Measurements from ENCODE around the gene IDH3G. TPM values are rescaled to one million over a fixed set of nuclear protein-coding genes. Genes with fewer than 3 reads are reported as not detected.

The IDH3G gene
- total and polyA plus RNA-seq, 2 of the 8 experiments (the other 6 are each of a cell fraction or from before 2014, with no cell fraction given), result 39.4 to 66.7 TPM

- Histone ChIP-seq H3K9me3 (ENCODE audit: insufficient read depth in 2 of 2, low read depth in 1 of 2, low read length in 1 of 2) (no peaks in the 10 kb centered on the region), H2AFZ (ENCODE audit: low read length) (no peak overlapping the region), H2BK120ac (replicated peaks; ENCODE audit: low read depth, low read length) (no peak overlapping the region), H3K4me3 (ENCODE audit: extremely low read depth in 1 of 4, insufficient read depth in 2 of 4, low read depth in 3 of 4, low read length in 4 of 4) (no peak overlapping the region), H2AK5ac (ENCODE audit: low read depth, low read length) (no peak overlapping the region), H3K79me2 (ENCODE audit: control insufficient read depth in 1 of 2, insufficient read depth in 2 of 2, low read length in 2 of 2) (no peaks in the 10 kb centered on the region), H3K27ac (ENCODE audit: low read depth, low read length) (no peak overlapping the region), H3K9ac (replicated peaks in 1 of 4; ENCODE audit: extremely low read depth in 1 of 4, low read depth in 3 of 4, low read length in 3 of 4) (no peak overlapping the region), H3K14ac (ENCODE audit: insufficient read length) (no peak overlapping the region), H2BK12ac (ENCODE audit: low read depth, low read length) (no peak overlapping the region), H4K5ac (ENCODE audit: insufficient read length, low read depth, low read length) (no peak overlapping the region), H3K23ac (ENCODE audit: insufficient read length) (no peak overlapping the region), H3K4ac (replicated peaks; ENCODE audit: insufficient read length, low read depth, low read length) (no peak overlapping the region), H3K4me2 (ENCODE audit: insufficient read depth in 1 of 2, low read depth in 2 of 2, low read length in 2 of 2) (no peak overlapping the region), H4K91ac (replicated peaks; ENCODE audit: insufficient read length, low read length) (no peak overlapping the region), H2BK15ac (ENCODE audit: low read length) (no peak overlapping the region), H4K20me1 (replicated peaks in 1 of 2; ENCODE audit: control insufficient read depth in 1 of 2, insufficient read depth in 2 of 2, low read length in 2 of 2) (no peaks in the 10 kb centered on the region), H3K27me3 (replicated peaks in 1 of 4; ENCODE audit: control insufficient read depth in 3 of 4, extremely low read depth in 1 of 4, insufficient read depth in 3 of 4, low read length in 3 of 4) (no peaks in the 10 kb centered on the region), H3K36me3 (ENCODE audit: control insufficient read depth in 2 of 4, insufficient read depth in 4 of 4, low read length in 3 of 4) (no peaks in the 10 kb centered on the region), H4K8ac (ENCODE audit: extremely low read depth, insufficient read depth, low read length) (no peak overlapping the region), H2BK5ac (ENCODE audit: low read depth, low read length) (no peak overlapping the region), H3K23me2 (ENCODE audit: low read depth, low read length) (no peaks in the 10 kb centered on the region), H3K18ac (ENCODE audit: extremely low read depth, low read length) (no peak overlapping the region), H3K4me1 (replicated peaks in 1 of 4; ENCODE audit: control insufficient read depth in 3 of 4, insufficient read depth in 4 of 4, low read length in 3 of 4) (peaks cover 0 to 3% (median 1%) of the 10 kb centered on the region in 4 experiments; a peak in 2 of 7 replicates), H2BK20ac (ENCODE audit: low read length) (no peak overlapping the region), H3K56ac (replicated peaks; ENCODE audit: insufficient read length, low read depth, low read length) (no peak overlapping the region), H3K79me1 (ENCODE audit: low read depth, low read length) (no peaks in the 10 kb centered on the region)
- WGBS, 2 experiments (ENCODE audit: extremely low coverage in 1 of 2, insufficient coverage in 1 of 2, insufficient read length in 1 of 2, insufficient replicate concordance in 2 of 2, low coverage in 1 of 2, low lambda C conversion rate in 2 of 2, missing lambda C conversion rate in 1 of 2), result 96% methylated on average over 4 of the region's 14 CpGs; no CpG with 5 or more reads in 1 of the 2 experiments
- ChIA-PET POLR2A (ENCODE audit: partially characterized antibody) (no interaction called here), CTCF (ENCODE audit: partially characterized antibody) (interaction anchor here (1.0 kb wide), 1 partner anchor 12 kb away, joined by 4 read pairs; no protein-coding TSS in a partner anchor)
- DNase-seq (ENCODE audit: low read depth in 1 of 2, low spot score in 2 of 2), result no peak
- FAIRE-seq, result no peak
- TF ChIP-seq MAX (IDR thresholded peaks at IDR 0.05) (no peak), SP2 (IDR thresholded peaks at IDR 0.05; ENCODE audit: low read length) (no peak), CBX5 (IDR thresholded peaks at IDR 0.05; ENCODE audit: low read depth, low read length) (no peak), MAFK (IDR thresholded peaks at IDR 0.05; ENCODE audit: low read depth, low read length) (no peak), SIX5 (IDR thresholded peaks at IDR 0.05; ENCODE audit: low read depth, low read length) (no peak), KDM5A (IDR thresholded peaks at IDR 0.05; ENCODE audit: low read length) (no peak), CEBPB (IDR thresholded peaks at IDR 0.05; ENCODE audit: low read depth, low read length) (no peak), RNF2 (IDR thresholded peaks at IDR 0.05; ENCODE audit: borderline replicate concordance, low read depth, low read length, missing control alignments, poor library complexity, severe bottlenecking) (no peak), GABPA (IDR thresholded peaks at IDR 0.05; ENCODE audit: borderline replicate concordance, insufficient read depth, low read length) (no peak), JUND (IDR thresholded peaks at IDR 0.05; ENCODE audit: low read length) (no peak), SUZ12 (IDR thresholded peaks at IDR 0.05; ENCODE audit: low read length) (no peak)
- TF ChIP-seq, protein P1, sequence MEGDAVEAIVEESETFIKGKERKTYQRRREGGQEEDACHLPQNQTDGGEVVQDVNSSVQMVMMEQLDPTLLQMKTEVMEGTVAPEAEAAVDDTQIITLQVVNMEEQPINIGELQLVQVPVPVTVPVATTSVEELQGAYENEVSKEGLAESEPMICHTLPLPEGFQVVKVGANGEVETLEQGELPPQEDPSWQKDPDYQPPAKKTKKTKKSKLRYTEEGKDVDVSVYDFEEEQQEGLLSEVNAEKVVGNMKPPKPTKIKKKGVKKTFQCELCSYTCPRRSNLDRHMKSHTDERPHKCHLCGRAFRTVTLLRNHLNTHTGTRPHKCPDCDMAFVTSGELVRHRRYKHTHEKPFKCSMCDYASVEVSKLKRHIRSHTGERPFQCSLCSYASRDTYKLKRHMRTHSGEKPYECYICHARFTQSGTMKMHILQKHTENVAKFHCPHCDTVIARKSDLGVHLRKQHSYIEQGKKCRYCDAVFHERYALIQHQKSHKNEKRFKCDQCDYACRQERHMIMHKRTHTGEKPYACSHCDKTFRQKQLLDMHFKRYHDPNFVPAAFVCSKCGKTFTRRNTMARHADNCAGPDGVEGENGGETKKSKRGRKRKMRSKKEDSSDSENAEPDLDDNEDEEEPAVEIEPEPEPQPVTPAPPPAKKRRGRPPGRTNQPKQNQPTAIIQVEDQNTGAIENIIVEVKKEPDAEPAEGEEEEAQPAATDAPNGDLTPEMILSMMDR (IDR thresholded peaks at IDR 0.05; ENCODE audit: control extremely low read depth in 1 of 3, insufficient read depth in 1 of 3, low read depth in 1 of 3, low read length in 3 of 3), result no peak
Measured at GRCh38 chrX:153741446-153741845, 52.7 kb downstream of the IDH3G start.

Data from H1 (cell line).